Activated CD4-positive, alpha-beta T cell treated with anti-CD3 and anti-CD28 coated beads, Interleukin-2, amount 50 U/mL, for 1 hour (primary cell): ENCODE data around the gene C6orf89.
A peak's percentile ranks its signal among the peaks of the same experiment; 100 is the strongest.

Source experiments
- DNase-seq: peaks from one replicate; pipeline ENCODE4 v3.0.0-alpha.2; 2020

Gene C6orf89, protein sequence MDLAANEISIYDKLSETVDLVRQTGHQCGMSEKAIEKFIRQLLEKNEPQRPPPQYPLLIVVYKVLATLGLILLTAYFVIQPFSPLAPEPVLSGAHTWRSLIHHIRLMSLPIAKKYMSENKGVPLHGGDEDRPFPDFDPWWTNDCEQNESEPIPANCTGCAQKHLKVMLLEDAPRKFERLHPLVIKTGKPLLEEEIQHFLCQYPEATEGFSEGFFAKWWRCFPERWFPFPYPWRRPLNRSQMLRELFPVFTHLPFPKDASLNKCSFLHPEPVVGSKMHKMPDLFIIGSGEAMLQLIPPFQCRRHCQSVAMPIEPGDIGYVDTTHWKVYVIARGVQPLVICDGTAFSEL

DNA sequence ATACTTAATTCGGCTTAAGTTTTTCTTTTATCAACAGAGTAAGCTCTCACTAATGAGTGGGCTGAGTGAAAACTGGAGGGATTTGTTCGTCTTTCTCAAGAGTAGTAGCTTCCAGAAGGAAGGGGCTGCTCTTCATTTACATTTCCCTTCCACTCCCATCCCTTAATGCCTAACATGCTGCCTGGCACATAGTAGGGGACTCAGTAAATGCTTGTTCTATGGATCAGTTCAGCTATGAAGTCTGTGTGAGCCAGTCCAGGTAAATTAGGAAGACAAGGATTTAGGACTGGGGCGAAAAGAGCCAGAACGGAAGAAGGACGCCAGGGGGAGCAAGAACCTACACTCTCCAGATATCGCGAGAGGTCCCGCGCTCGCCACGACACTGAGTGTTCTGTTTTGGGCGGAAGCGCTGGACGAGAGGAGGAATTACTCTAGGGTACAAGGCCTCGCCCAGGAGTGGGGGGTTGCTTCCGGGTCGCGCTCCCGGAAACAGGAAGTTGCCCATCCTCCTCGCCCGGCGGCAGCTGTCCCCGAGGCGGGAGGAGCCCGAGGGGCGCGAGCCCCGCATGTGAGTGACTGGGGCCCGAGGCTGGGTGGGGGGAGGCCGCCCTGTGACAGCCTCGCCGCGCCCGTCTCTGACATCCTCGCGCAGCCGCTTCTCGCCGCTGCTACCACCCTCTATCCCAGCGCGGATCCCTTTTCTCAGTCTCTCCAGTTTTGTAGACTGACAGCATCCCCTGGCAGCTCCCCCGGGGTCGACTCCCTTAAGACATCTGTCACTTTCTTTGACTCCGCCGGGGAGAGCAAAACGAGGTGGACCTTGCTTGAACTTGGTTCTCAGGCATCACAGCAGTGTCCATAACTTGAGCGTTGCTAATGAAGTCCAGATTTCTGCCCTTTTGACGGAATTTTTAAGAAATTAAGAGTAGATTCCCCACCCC, at the start of gene C6orf89:
C6orf89 (plus strand) TSS at position 492 of the 941 bp plus-strand sequence. CDS start 13,493 bp downstream, outside the sequence.
- peak; percentile 97 for DNase-seq

DNA sequence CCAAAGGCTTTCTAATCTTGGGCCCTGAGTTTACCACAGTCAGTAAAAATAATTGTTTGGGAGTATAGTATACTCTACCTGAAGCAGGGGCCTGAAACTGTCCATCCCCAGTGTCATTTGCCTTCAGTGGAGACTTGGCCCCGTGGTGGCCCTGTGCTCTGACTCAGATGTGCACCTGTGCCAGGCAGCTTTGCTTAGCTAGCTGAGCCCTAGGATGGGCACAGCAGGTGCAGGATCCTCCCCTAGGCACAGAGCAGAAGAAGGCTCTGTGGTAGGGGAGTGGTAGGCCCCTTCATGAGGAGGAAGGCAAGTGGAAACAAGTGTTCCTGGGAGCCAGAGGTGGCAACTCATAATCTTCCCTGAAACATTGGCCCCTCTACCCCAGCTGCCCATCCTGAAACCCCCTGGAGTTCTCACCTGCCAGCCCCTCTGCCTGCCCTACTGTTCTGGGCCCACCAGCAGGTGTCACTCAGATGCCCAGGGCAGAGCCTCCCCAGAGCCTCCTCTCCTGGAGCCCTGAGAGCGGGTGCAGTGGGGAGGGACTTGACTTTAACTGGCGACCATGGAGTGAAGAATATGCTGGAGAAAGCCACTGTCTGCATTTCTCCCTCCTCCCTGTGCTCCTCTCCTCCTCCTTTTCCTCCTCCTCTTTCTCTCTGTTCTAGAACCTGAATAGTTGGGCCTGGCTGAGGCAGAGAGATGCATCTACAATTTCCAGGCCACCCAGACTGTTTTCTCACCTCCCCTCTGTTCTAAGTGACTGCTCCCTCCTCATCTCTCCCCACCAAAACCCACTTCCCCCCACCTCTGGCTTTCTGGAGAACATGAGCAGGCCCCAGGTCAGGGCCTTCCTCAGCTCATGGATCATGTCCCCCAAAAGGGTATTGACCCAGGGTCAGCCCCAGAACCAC, 49.4 kb upstream of the C6orf89 start:
- no peak for DNase-seq

DNA sequence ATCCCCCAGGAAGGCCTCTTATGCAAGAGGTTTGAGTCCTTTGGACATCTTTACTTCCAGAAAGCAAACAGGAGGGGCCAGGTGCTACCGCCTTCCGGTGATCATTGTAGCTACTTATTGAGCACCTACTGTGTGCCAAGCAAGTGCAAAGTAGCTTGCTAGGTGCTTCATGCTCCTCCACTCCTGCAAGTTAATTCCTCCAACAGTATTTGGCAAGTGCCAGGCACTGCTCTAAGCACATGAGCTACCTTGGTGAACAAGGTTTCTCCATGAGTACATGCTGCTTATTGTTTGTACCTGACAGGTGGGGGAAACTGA, 48.8 kb upstream of the C6orf89 start:
- no peak for DNase-seq

DNA sequence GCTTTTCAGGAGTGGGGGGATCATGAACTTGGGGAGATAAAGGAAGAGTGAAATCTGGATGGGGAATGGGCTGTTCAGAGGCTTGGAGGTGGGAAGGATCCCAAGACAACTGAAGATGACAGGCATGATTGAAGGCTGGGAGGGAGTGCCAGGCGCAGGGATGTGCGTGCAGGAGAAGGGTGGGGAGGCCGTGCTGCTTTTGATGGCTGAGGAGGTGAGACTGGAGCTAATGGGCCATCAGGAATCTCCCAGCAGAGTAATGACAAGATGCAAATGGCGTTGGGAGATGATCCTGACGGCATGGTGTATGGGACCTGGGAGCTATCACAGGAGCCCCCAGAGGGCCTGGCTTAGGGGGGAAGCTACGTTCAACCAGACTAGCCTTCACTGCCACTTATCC, 48.1 kb upstream of the C6orf89 start:
- DNase-seq: no peak

DNA sequence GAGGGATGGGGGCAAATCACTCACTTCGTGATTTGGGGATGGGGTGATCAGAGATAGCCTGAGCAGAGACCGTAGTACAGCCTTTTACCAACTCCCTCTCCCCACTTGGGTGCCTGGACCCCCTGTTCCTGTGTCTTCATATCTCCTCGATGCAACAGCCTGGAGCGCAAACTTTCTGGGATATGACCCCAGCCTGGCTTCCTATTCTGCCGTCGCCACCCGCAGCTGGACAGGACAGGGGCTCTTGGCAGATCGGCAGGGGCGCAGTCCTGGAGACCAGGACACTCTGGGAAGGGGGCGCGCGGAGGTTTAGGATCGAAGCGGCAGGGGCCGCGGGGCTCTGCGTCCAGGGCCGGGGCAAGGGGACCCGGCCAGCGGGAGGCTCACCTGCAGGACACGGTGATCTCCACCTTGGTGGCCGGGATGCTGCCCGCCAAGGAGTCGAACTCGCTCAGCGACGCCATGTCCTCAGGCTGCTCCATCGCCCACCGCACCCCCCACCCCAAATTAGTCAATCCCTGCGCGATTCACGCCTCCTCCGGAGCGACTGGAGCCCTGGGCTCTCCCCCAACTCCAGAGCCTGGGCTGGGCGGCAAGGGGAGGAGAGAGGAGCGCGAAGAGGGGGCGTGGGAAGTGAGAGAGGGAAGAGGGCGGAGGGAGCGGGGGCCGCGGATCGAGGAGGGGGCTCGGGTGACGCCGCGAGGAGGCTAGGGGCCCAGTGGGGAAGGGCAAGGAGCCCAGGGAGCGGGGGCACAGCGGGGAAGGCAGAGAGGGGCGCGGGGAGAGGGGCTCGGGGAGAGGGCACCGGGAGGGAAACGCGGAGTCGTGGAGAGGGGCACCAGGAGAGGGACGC, 46.6 kb upstream of the C6orf89 start, which contains the start of gene CPNE5:
CPNE5 (minus strand) TSS at position 549 of the 853 bp plus-strand sequence; CDS start at position 482, 67 bp downstream.
- no peak for DNase-seq

DNA sequence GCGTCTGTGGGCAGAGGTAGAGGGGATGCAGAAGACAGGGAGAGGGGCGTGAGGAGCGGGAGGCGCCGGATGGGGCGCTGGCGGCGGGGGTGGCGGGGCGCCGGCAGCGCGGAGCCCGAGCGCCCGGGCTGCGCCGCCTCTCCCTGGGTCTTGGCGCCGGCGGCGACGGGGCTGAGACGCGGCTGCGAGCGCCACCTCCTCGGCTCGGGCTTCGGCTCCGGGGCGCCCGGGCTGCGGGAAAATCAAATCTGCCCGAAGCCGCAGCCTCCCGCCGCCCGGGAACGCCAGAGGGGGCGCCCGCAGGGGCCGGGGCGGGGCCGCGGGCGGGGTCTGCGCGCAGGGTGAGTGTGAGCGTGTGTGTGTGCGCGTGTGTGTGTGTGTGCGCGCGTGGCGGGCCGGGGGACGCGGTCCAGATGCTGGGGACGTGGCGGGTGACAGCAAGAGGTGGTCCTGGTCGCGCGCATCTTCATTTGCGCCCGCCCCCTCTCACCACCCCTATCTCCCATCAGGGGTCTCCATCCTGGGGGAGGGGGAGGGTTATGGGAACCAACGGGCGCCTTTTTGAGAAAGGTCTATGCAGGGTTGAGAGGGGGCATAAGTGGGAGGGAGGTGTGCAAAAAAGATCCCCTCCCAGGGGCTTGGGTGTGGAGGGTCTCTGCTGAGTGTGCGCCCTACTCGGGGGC, 45.9 kb upstream of the C6orf89 start:
- DNase-seq: peak; percentile 49

DNA sequence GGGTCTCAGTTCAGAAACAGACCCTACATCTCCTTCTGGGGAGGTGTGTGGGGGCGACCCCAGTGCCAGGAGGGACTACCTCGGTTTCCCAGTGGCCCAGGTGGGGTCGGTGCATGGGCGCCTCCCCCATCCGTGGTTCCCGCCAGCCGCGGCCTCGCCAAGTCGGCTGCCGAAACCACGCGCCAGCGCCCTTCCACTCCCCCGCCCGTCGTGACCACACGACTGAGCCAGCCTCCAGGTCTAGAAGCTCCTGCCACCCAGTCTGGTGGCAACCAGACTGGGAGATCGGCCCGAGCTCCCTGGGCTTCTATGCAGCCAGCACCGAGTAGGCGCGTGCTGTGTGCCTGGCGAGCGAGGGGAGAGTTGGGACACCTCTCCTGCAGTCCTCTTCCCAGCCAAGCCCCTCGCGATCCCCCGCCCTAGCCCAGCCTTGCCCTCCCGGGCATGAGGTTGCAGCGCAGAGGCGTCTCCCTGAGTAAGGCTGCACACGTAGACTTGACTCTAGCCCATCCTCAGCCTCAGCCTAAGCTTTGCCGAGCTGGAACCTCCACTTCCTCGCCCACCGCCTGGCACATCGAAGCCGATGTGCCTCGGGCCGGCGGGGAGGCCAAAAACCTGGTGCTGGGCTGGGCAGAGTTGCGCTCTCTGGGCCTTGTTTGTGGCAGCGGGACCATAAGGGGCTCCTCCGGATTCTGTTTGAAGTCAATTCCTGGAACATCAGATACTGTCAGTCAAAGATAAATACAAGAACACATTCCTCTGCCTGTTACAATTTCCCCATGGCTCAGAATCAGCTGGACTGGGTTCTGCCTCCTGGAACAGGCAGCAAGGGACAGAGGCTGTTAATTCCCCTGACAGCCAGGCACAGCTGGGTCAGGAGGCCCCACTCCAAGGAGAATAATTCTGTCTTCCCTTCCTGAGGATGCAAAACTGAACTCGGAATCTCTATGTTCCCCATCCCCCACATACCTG, 45.0 kb upstream of the C6orf89 start:
- DNase-seq: peak; percentile 38

DNA sequence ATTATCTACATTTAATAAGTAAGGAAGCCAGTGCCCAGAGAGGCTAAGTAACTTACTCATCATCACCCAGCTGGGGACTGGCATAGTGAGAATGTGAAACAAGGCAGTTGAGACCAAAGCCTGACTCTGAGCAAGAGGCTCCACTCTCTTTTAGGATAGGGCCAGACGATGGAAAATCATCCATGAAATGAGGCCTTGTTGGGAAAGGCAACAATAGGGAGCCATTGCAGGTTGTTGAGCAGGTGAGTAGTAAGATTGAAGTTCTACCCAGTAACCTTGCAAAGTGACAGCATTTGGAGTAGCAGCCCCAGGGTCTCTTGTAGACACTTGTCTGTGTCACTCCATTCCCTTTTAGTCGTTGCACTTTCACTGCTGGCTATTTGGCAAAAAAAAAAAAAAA, 44.0 kb upstream of the C6orf89 start:
- DNase-seq: no peak

DNA sequence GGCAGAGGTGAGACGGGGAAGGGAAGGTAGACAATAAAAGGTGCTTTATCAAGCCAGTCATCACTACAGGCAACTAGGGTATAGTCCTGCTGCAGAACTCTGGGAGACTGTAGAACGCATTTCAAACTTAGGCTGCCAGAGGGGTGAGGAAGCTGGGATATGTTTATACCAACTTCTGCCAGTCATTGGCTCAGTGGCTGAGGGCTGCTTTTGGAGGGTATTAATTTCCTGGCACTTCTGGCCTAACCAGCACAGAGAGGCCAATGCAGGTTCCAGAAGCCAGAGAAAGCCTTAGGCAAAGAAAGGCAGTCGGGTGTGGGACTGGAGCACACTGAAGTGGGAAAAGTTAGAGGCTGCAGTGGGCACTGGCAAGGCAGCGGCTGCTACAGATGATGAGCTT, 42.6 kb upstream of the C6orf89 start:
- DNase-seq: no peak

DNA sequence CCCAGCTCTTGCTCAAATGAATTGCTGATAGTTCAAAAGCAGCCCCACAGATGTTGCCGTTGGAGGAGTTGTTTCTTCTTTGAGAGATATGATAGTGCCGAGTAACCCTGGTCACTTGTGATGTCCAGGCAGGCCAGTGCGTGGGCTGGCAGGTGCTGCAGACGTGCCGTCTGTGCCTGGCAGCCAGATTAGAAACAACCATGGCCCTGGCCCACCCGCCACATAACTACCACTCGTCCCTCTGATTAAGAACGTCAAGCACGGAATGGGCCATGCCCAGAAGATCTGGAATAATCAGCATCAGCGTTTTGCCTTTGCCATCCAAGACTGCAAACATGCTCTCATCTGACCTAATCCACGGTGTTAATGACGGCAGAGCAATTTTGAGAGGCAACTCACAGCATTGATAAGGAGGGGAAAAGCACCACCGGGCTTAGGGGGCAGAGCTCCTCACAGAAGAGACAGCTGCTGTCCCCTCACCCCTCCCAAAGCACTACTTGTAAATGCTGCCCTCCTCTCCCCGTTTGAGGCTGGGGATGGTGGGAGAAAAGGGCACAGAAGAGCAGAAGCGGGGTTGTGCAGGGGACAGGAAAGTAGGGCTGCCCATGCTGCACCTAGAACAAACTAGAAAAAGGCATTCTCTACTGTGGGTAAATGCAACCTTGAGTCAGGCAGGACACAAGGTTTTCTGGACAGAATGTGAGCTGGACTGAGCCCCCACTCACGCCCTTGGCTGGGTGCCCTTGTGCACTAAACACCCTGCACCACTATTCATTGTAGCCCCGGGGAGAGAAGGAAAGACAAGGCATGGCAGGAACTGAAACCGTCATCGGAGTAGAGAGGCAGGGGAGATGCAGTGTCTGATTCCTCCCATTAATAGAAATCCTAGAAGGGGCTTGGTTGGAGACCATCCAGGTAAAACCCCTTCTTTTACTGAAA, 41.3 kb upstream of the C6orf89 start:
- no peak for DNase-seq

DNA sequence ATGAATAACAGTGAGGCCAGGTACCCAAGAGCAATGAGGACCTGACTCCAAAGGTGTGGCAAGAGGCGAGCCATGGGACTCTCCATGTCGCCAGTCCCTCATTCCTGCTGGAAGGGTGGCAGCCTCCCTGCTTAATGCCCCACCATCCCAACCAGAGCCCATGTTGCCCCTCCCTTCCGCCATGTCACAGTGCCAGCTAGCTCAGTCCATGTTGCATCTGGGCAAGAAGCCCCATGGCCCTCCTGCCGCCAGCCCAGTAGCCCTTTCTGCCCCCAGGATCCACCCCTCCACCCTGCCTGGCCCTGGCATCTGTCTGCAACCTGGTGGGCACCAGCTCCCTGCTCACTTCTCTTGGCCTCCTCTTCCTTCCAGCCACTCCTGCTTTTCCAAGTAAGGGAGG, 40.5 kb upstream of the C6orf89 start:
- DNase-seq: no peak

DNA sequence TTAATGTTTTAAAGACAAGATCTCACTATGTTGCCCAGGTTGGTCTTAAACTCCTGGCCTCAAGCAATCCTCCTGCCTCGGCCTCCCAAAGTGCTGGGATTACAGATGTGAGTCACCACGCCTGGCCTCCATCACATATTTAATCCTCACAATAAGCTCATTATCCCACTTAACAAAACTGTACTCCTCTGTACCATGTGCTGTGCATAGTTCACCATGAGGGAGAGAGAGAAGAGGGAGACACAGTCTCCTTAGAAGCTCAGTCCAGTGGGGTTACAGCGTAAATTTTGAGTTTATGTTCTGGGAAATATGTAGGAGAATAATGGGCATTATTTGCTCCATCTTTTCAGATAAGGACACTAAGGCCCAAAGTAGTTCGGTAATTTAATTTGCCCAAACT, 38.6 kb upstream of the C6orf89 start:
- DNase-seq: no peak

DNA sequence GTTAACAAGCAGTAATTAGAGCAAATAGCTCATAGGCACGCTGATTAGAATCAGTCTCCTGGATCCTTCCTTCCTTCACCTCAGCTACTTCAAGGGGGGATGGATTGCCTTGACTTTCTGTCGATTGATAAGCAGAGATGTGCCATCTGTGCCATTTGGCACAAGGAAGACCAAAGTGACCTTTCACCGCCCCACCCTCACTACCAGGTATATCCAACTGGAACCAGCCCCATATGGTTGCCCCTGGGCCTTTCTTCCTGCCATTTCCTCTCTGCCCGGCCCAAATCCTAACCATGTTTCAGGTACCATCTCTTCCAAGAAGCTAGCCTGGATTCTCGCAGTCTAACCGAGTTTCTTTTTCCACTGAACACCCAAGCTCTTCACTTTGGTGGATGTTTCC, 37.8 kb upstream of the C6orf89 start:
- no peak for DNase-seq

DNA sequence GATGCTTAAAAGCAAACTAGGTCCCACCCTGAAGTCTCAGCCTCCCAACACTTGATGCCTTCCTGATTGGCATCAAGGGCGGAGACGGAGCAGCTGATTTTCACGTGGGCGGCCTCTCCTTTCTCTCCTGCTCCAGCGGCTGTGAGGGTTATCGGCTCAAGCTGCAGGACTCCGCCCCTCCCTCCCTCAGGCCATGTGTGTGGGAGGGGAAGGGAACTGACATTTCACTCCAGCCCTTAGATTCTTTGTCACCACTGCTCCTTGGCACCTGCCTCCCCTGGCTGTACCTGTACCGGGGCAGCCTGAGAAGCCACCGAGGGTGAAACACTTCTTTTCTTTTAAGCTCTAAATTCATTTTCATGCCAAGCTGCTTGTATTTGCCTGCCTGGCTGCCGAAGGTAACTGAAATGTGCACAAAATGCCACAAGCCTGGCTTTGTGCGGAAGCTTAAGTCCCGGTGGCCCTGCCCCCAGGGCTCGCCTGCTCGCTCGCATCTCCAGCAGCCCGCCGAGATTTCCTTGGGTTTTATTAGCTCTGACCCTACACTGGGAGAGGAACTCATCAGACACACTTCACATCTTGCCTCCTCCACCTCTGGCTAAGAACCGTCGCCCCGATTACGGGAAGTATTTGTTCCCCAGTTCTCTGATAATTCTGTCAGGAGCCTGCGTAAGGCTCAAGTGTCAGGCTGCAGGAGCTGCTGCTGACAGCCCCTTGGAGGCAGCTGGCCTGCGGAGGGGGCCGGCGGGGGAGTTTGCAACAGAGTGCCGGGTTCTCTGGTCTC, 36.9 kb upstream of the C6orf89 start:
- no peak for DNase-seq

DNA sequence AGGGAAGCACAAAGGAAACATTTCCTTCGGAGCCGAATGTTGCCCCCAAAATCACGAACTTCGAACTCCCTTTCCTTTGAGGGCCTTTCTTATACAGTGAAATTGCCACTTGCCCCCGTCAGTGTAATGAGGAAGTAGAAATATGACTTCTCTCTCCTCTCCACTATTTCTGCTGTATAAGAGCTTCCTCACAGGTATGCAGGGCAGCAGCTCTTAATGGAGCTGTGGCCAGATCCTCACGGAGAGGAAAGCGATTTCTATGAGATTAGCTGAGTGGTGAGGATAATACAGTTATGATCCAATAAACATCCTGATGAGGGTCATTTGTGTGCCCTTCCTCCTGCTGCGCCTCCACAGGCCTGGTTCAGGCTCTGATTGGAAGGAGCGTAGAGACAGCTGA, 35.7 kb upstream of the C6orf89 start:
- no peak for DNase-seq

DNA sequence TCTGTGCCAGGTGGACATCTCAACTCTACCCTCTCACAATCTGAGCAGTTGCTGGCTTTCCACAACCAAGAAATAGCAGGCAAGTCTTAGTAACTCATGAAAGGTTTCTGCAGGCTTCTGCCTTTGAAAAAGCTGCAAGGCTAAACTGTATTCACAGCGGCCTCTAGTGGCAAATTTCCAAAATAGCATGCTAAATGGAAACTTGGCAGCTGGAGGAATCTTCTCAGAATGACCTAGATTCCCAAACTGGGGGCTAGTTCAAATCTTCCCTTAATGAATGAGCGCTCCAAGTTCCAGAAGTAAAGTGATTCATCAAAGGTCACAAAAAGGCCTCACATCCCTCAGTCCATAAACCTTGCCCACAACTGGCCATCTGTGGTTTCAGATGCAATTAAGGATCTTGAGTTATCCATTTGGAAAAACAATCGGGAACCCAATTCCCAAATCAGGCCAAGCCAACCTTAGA, 34.6 kb upstream of the C6orf89 start:
- DNase-seq: peak; percentile 15

DNA sequence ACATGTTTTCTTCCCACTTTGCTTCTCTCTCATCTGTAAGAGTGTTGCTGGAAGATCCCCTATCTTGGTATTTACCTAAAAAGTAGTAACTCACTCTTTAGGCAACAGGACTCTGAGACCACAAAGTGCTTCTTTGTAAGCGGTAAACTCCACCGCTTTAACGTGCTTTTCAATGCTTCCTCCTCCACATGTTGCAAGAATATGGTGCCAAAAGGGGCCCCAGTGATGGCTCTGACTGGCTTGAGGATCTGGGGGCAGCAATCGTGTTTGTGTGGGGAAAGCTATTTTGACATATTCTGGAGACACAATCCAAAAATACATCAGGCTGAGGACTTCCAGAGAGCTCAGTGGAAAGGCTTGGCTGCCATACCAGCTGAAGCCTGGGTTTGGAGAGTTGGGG, 34.1 kb upstream of the C6orf89 start:
- no peak for DNase-seq
